Stimulated activated CD4-positive, alpha-beta T cell treated with anti-CD3 and anti-CD28 coated beads, Interleukin-4, amount 100 ng/mL, for 24 hours (primary cell): ENCODE measurements around the gene LRRC46.

ENCODE experiments used
- DNase-seq: peaks from one replicate; pipeline ENCODE4 v3.0.0-alpha.2; 2020

Gene LRRC46, protein sequence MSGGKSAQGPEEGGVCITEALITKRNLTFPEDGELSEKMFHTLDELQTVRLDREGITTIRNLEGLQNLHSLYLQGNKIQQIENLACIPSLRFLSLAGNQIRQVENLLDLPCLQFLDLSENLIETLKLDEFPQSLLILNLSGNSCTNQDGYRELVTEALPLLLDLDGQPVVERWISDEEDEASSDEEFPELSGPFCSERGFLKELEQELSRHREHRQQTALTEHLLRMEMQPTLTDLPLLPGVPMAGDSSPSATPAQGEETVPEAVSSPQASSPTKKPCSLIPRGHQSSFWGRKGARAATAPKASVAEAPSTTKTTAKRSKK

DNA sequence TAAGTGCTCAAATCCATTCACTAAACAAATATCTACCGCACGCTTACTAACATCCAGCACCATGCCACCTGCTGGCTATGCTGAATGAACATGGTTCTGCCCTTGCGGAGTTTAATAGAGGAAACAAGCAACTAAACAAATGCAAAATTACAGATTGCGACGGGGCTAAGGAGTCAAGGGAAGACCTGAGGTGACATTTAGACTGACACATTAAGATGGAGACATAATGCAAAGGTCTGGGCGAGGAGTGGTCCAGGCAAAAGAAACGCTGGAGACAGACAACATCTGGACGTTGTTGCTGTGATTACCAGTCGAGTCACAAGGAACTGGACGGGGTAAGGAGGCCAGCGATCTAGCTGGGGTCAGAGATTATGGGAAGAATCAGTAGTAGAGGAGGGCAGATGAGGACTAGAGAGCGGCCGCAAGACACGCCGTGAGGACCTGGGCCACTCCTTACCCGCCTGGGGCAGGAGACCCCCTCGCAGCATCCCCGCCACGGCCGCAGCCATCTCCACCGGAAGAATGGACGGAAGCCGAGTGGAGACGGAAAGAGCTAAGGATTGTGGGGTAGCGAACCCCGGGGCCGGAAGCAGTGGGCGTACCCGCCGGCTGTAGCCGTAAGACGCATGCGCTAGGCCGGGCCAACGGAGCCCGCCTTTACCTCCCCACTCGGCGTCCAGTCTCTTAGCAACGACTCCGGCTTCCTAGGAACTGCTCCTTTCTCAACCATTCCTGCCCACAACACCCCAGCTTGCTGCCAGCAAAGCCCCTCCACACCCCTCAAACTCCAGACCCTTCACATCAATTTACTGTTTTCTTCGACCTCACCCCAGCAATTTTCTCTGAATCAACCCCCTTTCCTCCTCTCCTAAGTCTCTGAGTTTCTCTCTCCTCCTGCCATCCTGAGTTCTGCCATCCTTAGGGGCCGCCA, at the start of gene LRRC46, which contains the start of gene MRPL10:
Gene LRRC46, plus strand, starts transcription at position 668 of the 931 bp plus-strand sequence. CDS start 320 bp downstream, outside the sequence.
Gene MRPL10, minus strand, starts transcription at position 539 of the 931 bp plus-strand sequence. Its CDS starts 30 bp downstream, at position 509.
- DNase-seq = peak; percentile 94

DNA sequence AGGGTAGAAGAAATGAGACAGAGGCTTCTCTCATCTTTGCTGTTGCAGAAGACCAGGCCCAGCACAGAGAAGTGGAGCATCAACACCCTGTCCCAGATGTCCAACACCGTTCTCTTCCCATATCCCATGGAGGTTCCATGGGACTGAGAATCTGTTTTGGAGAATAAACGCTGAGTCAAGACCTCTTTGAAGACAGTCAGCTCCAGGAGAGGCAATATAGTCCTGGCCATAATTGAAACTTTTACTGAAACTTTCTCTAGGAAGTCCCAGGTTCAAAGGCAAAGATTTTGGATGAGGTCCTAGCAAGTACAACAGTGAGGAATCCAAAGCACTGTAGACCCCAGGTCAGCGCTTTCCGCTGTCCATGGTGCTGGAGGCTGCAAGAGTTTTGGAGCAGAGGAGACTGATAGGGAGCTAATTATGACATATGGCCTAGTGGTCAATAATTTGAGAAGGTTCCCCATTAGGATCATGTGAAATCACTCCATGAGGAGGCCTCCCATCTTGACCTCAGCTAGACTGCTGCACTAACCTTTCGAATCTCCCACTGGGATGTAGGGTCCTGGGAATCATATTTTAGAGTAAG, 45.8 kb upstream of the LRRC46 start:
- DNase-seq = no peak

DNA sequence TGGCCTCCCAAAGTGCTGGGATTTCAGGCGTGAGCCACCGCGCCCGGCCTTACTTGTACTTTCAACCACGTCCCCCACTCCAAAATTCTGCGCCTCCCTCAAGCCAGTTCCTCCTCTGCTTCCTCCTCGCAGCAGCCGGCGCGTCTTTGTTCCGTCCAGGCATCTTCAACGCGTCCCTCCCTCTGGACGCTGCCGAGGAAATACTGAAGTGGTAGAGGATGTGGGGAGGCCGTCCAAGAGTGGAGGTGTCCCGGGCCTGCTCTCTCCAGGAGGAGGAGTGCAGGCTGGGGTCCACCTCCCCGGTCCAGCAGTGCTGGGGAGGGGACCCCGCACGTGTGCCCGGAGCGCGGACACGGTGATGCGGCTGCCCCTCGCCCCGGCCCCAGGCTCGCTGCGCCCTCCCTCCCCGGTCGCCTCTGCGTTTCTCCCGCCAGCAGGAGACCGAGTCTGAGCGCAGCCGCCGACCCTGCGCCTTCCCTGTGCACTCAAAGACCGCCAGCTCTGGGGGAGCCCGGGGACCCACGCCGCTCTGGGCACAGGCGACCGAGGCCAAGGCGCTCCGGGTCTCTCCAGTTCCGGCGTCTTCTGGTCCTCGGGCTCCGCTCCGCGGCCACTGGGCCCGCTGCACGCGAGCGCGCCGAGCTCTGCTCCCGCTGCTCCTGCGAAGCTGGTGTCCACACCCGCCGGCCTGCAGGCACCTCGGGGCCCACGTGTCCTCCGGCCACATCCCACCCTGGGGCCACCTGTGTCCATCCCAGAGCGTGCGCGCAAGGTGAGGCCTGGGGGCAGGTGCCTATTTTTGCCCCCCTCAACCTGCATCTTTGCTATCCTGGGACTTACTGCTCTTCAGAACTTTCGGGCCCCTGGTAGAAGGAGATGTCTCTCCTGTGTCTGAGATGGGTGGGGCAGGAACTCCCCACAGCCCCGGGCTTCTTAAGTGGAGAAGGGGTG, 41.6 kb upstream of the LRRC46 start:
- peak; percentile 54 for DNase-seq

DNA sequence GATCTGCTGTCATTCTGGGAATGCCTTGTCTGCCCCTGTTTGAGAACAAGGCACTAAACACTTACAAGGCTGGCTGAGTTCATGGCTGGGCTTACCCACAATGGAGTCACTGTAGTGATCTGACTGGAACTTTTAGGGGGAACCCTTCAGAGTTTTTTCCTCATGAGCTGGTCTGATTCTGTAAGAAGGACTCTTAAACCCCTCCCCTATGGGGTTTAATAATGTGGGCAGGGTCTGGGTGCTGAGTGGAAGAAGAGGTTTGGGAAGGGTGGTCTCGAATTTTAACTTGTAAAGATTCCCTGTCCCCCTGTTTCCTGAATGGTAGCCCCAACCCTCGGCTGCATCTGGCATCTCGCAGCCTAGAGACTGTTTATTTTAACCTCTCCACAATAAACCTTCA, 40.4 kb upstream of the LRRC46 start:
- DNase-seq = no peak

DNA sequence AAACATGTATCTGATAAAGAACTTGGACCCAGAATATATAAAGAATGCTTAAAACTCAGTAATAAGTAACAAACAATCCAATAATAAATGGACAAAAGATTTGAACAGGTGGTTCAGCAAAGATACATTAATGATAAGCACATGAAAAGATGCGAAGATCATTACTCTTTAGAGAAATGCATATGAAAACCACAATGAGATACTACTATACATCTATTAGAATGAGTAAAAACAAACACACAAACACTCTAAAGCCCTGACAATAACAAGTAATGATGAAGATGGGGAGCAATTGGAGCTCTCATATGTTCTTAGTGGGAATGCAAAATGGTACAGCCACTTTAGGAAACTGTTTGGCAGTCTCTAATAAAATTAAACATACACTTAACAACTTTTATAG, 39.0 kb upstream of the LRRC46 start:
- DNase-seq = no peak

DNA sequence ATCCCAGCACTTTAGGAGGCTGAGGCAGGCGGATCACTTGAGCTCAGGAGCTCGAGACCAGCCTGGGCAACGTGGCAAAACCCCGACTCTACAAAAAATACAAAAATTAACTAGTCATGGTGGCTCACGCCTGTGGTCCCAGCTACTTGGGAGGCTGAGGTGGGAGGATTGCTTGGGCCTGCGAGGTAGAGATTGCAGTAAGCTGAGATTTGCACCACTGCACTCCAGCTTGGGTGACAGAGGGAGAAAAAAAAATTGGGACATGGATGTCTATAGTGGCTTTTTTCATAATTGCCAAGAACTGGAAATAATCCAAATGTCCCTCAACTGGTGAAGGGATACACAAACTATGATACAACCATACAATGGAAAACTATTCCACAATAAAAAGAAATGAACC, 38.5 kb upstream of the LRRC46 start:
- no peak for DNase-seq

DNA sequence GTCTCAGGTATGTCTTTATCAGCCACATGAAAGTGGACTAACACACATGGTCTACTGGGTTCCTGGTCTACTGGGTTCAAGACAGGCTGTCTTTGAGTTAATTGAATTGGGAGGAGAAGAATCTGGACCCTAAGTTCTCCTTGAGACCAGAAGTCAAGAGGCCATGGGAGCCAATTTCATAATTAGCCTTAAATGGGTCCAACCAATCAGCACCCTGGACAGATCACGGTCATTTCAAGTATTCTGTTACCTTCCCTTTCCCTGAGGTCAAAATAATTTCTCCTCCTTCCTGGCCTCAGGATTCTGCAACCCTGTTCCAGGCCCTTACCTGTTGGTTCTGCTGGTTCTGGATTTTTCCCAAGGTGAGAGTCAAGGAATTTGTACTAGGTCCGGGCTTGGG, 33.7 kb upstream of the LRRC46 start:
- DNase-seq = no peak

DNA sequence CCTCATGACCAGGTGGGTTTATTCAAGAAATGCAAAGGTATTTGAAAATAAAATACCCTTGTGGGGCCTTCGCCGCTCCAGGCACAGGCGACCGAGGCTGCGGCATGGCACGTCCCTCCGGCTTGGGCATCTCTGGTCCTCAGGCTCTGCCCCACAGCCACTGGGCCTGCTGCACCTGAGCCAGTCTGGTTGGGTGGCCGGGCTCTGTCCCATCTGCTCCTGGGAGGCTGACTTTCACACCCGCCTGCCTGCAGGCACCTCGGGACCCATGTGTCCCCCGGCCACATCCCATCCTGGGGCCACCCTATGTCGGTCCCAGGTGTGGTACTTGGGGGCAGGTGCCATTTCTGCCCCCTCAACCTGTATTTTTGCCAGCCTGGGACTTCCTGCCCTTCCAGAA, 30.8 kb upstream of the LRRC46 start:
- DNase-seq = no peak

DNA sequence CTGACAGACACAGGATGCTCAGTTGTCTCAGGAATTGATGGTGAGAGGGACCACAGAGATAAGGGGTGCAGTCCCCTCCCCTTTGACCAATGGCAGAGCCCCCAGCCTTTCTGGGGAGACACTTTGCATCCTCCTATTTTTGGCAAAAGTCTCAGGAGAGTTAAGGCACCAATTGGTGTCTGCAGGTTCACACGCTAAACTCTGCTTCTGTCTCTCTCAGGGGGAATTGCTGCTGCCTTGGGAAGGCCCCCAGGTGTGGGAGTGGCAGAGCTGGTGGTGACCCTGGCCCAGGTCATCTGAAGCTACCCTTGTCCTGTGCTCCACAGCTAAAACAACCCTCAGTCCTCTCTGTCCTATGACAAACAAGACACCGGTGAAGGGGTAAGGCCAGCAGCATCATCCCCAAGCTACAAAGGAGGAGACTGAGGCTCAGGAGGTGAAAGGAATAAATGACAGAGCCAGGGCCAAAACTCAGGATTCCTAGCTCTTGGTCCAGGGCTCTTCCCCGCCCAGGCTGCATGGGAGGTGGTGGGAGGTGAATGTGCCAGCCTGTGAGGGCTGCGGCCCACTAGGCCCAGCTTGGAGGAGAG, 30.2 kb upstream of the LRRC46 start:
- DNase-seq = no peak

DNA sequence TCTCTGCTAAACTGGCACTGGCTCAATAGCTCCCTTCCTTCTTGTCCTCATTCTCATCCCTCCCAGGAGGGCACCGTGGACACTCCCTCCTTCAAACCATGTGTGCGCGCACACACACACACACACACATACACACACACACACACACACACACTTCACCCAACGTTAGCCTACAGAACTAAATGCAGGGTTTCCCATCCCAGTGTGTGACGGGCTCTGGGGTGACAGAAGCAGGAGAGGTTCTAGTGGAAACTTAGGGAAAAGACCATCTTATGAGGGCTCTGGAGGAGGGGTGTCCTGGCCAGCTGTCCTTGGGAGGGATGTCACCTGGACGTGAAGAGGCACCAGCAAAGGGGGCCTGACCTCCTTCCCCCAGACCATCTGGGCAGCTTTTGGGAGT, 29.6 kb upstream of the LRRC46 start:
- no peak for DNase-seq

DNA sequence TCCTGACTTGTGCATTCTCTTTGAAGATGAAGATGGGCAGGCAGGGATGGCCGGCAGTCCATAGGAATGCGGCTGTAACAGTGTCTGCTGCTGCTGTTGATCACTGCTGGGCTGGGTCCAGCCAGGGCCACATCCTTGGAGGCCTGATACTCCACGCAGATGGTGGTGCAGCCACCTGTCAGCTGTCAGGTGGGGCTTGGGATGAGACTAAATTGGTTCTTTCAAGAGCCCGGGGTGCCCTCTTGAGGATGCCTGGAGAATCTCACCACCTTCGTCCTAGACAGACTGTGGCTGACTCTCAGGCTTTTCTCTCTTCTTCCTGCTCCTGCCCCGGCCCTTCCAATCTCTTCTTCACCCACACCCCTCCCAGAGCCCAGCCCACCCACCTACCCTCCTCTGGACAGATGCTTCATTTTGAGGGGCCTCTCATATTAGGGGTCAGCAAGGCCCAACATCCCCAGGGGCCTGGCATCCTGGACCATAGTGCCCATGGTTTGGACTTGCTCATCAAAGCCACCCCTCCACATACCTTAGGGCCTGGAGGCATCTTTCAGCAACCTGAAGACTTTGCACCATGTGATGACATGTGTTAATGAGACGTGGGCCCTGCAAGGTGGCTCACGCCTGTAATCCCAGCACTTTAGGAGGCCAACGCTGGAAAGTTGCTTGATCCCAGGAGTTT, 29.0 kb upstream of the LRRC46 start:
- peak; percentile 70 for DNase-seq

DNA sequence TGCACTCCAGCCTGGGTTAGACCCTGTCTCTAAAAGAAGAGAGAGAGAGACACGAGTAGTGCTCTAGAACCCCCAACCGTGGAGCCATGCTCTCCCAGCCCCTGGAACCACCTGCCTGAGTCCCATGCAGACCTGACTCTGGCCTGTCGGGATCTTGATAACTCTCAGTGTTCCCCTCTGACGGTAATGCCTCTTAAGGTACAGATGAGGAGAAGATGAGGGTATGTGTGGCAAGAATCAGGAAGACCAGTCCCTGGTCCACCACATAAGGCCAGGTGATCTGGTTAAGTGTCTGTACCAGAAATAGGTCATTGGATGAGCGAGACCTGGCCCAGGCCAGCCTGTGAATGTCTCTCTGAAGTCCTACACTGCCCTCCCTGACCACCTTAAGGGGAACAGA, 28.3 kb upstream of the LRRC46 start:
- DNase-seq = no peak

DNA sequence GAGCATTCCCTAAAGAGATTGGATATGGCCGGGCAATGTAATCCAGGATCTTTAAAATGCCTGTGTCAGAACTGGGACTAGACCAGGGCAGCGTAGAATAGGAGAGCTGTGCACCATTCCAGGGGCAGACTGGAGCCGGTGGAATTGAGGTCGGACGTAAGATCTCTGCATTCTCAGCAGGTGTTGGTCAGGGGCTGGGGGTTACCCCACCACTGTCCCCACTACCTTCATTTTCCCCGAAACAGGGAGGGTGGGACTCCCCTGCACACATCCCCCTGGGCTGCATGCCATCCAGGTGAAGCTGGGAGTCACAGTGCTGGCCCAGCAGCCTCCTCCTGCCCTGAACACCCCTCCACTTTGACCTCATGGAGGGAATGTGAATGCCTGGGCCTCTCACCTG, 27.7 kb upstream of the LRRC46 start:
- DNase-seq = no peak

DNA sequence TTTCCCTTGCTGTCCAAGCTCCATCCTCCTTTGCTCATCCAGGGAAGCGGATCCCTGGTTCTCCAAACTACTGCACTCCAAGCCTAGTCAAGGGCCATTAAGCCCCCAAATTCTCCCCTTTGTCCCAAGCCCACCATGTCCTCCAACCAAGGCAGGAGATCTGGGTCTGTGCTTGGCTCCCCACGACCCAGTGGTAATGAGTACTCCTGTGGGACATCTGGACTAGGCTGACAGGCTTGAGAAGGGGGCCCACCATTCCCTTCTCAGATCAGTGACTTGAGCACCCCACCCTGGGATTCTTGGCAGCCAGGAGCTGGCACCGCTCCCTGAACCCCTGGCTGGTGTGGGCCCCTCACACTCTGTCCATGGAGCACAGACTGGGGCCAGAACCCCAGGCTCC, 27.0 kb upstream of the LRRC46 start:
- DNase-seq = no peak

DNA sequence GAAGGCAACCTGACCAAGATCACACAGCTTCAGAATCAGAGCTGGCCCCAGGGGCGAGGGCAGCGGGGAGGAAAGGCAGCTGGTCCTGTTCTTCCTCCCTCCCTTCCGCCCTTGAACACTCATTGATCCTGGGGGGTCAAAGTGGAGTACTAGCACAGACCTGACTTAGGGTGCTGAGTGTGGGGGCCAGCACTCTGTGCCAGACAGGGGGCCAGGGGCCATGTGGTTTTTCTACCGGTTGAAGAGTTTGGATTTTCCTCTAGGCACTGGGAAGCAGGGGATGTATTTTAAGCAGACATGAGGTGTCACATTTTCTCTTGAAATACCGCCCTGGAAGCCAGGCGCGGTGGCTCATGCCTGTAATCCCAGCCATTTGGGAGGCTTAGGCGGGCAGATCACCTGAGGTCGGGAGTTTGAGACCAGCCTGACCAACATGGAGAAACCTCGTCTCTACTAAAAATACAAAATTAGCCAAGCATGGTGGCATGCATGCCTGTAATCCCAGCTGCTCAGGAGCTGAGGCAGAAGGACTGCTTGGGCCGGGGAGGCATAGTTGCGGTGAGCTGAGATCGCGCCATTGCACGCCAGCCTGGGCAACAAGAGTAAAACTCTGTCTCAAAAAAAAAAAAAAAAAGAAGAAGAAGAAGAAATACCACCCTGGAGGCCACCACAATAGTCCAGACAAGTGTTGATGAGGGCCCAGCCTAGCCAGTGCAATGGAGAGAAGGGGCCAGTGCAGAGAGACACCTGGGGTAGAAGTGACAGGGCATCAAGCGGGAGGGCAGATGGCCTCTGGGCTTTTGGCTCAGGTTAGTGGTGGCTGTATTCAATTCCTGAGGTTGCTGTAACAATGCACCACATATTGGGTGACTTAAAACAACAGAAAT, 25.2 kb upstream of the LRRC46 start:
- DNase-seq = no peak

DNA sequence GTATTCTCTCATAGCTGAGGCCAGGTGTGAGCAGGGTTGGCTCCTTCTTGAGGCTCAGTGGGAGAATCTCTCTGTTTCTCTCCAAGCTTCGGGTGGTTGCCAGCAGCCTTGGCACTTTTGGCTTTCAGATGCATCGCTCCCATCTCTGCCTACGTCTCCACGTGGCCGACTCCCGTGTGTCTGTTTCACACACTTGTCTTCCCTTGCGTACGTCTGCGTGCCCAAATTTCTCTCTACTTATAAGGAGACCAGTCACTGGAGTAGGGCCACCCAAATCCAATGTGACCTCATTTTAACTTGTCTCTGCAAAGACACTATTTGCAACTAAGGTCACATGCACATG, 24.6 kb upstream of the LRRC46 start:
- no peak for DNase-seq

DNA sequence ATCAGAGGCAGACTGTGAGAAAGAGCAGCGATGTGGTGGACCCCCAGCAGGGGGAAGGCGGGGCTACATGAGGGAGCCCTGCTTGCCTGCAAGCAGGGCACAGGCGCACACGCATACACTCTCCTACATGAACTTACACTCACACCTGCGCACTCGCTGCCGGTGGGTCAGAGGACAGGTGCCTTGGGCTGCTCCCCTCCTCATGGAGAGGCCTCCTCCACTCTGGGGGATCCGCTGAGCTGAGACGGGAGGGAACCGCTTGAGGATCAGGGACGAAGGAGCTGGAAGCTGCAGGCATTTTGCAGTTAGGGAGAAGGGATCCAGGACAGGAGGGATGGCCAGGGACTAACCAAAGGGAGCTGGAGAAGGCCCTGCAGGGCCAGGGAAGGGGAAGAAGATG, 24.0 kb upstream of the LRRC46 start:
- DNase-seq = no peak

DNA sequence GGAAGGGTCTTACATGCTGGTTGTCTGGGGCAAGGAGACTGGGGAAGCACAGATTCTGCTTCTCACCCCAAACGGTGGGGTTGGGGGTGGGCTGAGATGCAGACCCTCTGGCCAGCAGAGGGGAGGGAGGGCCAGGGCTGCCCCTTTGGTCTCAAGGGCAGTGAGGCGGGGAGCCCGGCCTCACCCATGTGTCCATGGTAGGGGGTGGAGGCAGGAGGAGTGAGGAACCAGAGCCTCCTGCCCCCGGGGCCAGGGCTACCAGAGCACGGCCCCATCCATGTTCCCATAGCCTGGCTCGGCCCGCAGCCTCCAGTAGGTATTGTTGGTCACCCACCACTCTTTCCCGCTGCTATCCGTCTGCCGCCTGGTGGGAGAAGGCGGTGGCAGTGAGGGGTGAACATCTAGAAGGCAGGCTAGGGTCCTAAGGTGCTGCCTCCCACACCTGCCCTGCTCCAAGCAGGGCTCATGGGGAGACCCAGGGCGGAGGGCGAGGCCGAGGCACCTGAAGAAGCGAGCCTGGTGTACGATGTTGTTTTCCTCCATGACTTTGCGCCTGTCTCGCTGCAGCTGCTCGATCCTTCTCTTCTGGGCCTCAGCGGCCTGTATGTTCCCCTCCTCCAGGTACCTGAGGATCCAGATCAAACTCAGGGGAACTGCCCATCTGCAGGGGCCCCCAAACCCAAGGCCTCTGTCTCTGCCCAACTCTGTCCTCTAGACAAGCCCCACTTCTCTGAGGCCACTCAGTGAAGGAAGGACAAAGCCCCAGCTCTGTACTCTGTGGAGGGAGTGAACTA, 23.2 kb upstream of the LRRC46 start:
- no peak for DNase-seq

DNA sequence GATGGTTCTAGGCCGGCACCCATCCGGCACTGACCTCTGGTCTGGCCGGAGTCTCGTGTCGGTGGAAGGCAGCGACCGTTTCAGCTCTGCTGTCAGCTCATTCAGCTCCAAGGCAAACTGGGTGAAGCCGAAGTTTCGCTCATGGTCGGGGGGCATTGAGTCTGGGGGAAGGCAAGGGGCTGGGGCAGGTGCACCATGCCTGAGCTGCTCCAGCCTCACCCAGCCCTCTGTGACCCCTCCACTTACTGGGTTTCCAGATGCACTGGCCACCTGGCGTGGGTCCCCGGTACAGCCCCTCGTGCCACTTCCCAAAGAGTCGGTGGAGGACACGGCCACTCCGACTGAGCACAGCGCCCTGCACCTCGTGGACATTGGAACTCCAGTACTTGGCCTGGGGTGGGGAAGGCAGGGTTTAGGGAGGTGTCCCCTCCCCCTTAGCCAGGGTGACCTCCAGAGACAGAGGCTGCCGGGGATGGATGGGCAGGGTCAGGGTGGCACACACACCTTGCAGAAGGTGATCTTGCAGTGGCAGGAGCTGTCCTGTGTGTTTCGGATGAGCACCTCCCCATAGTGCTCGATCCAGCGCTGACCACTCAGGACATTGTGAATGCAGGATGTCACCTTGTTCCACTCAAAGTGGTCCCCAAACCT, 22.5 kb upstream of the LRRC46 start:
- DNase-seq = no peak
